OCI-LY3 (cell line): ENCODE results near the gene LCP1.

Experiments
- H2AFZ ChIP-seq: fragments of 200-600, 300-600 bp; shearing (Covaris generic); 2 replicates; pipeline ENCODE4 v1.6.0; 2014; ENCODE audit warnings: antibody characterized with exemption, low read depth, low read length
- H3K27ac ChIP-seq: fragments of 200-600, 300-600 bp; sonication (generic); 2 replicates; pipeline ENCODE4 v1.5.1; 2014; ENCODE audit warnings: mild to moderate bottlenecking, low read length, moderate library complexity, mixed read lengths
- H3K27me3 ChIP-seq: fragments of 200-600, 300-600 bp; sonication (generic); 2 replicates; pipeline ENCODE4 v1.6.1; 2014; ENCODE audit warnings: low read depth, low read length, mixed read lengths
- H3K36me3 ChIP-seq: fragments of 200-600, 300-600 bp; sonication (generic); replicated peaks from 2 replicates; pipeline ENCODE3; 2014; ENCODE audit warnings: low read depth, low read length, mixed read lengths
- H3K4me1 ChIP-seq: fragments of 300-600, 200-600 bp; sonication (generic); 2 replicates; pipeline ENCODE4 v1.6.1; 2014; ENCODE audit warnings: low read length, mixed read lengths
- H3K4me2 ChIP-seq: fragments of 200-600, 300-600 bp; sonication (generic); 2 replicates; pipeline ENCODE4 v1.6.1; 2014; ENCODE audit warnings: low read length, mixed read lengths
- H3K4me3 ChIP-seq: fragments of 300-600, 200-600 bp; sonication (generic); 2 replicates; pipeline ENCODE4 v1.5.1; 2014; ENCODE audit warnings: antibody characterized with exemption, mild to moderate bottlenecking, low read length, moderate library complexity
- H3K79me2 ChIP-seq: fragments of 300-600, 200-600 bp; shearing (Covaris generic); 2 replicates; pipeline ENCODE4 v1.6.1; 2014; ENCODE audit warnings: mild to moderate bottlenecking, low read length, mixed read lengths
- H3K9ac ChIP-seq: fragments of 300-600, 200-600 bp; shearing (Covaris generic); 2 replicates; pipeline ENCODE4 v1.6.0; 2014; ENCODE audit warnings: mild to moderate bottlenecking, low read length, moderate library complexity
- H3K9me3 ChIP-seq: fragments of 200-600, 300-600 bp; shearing (Covaris generic); 2 replicates; pipeline ENCODE4 v1.6.1; 2014; ENCODE audit warnings: low read length, mixed read lengths; ENCODE audit not compliant: insufficient read depth
- H4K20me1 ChIP-seq: fragments of 200-600, 300-600 bp; sonication (generic); 2 replicates; pipeline ENCODE4 v1.6.1; 2016; ENCODE audit warnings: low read length, mixed read lengths; ENCODE audit not compliant: insufficient read depth
- CTCF ChIP-seq: fragments of 200-600, 300-600 bp; sonication (generic); IDR thresholded peaks from 2 replicates; pipeline ENCODE4 v1.5.1; 2014; ENCODE audit warnings: antibody characterized with exemption, low read length, low read depth
- EZH2phosphoT487 ChIP-seq: fragments of 200-600 bp; shearing (Covaris generic); IDR thresholded peaks from 2 replicates; pipeline ENCODE4 v1.6.1; 2018; ENCODE audit warnings: antibody characterized with exemption, mixed run types, low read depth

The LCP1 gene

GRCh38 chr13:46176756-46177155 lies 5.2 kb downstream of the LCP1 start:
- H2AFZ ChIP-seq, result no peak overlapping the region
- H3K9ac ChIP-seq, result peak overlapping the region; percentile 99
- TF ChIP-seq CTCF (no peak), EZH2phosphoT487 (no peak)
- peaks cover 85% of the 10 kb centered on the region for H3K36me3 ChIP-seq
- peak overlapping the region; percentile 91 for H3K4me3 ChIP-seq
- H3K79me2 ChIP-seq, result peaks cover 100% of the 10 kb centered on the region
- peaks cover 60% of the 10 kb centered on the region for H3K4me1 ChIP-seq
- H3K9me3 ChIP-seq, result no peaks in the 10 kb centered on the region
- no peaks in the 10 kb centered on the region for H3K27me3 ChIP-seq
- H3K4me2 ChIP-seq, result peak overlapping the region; percentile 95
- peaks cover 87% of the 10 kb centered on the region for H4K20me1 ChIP-seq
- H3K27ac ChIP-seq, result peak overlapping the region; percentile 95

- Histone ChIP-seq H3K27ac (peak overlapping the region; percentile 95), H3K4me2 (peak overlapping the region; percentile 95), H3K27me3 (no peaks in the 10 kb centered on the region), H3K9ac (peak overlapping the region; percentile 99), H3K9me3 (no peaks in the 10 kb centered on the region), H3K4me3 (peak overlapping the region; percentile 91), H4K20me1 (peaks cover 100% of the 10 kb centered on the region), H2AFZ (no peak overlapping the region), H3K36me3 (peaks cover 85% of the 10 kb centered on the region), H3K79me2 (peaks cover 100% of the 10 kb centered on the region), H3K4me1 (peaks cover 91% of the 10 kb centered on the region)
- TF ChIP-seq CTCF (no peak), EZH2phosphoT487 (no peak)
Measured at GRCh38 chr13:46173656-46174055, 8.3 kb downstream of the LCP1 start.

- Histone ChIP-seq H2AFZ (no peak overlapping the region), H3K79me2 (peaks cover 100% of the 10 kb centered on the region), H3K4me3 (peak overlapping the region; percentile 91), H3K36me3 (peaks cover 81% of the 10 kb centered on the region), H3K9ac (peak overlapping the region; percentile 99), H3K9me3 (no peaks in the 10 kb centered on the region), H4K20me1 (peaks cover 100% of the 10 kb centered on the region), H3K27ac (peak overlapping the region; percentile 95), H3K4me2 (peak overlapping the region; percentile 95), H3K27me3 (no peaks in the 10 kb centered on the region), H3K4me1 (peaks cover 97% of the 10 kb centered on the region)
- no peak for TF ChIP-seq EZH2phosphoT487
- no peak for TF ChIP-seq CTCF
Measured at GRCh38 chr13:46172531-46172991, 9.4 kb downstream of the LCP1 start.

GRCh38 chr13:46171739-46172138 lies 10.2 kb downstream of the LCP1 start:
- Histone ChIP-seq H3K4me2 (peak overlapping the region; percentile 95), H3K9ac (peak overlapping the region; percentile 99)

More at GRCh38 chr13:46171739-46172138, 10.2 kb downstream of the LCP1 start:
- Histone ChIP-seq H3K27me3 (no peaks in the 10 kb centered on the region), H3K4me1 (peaks cover 100% of the 10 kb centered on the region), H3K79me2 (peaks cover 100% of the 10 kb centered on the region), H3K36me3 (peaks cover 82% of the 10 kb centered on the region), H3K9me3 (no peaks in the 10 kb centered on the region), H4K20me1 (peaks cover 100% of the 10 kb centered on the region), H3K27ac (peak overlapping the region; percentile 95), H3K4me3 (peak overlapping the region; percentile 91), H2AFZ (no peak overlapping the region)
- TF ChIP-seq CTCF (no peak), EZH2phosphoT487 (no peak)
